T-helper 2 cell treated with Interferon-gamma antibody and Interleukin-4, amounts not matched to agents 100 ng/mL and 5 ng/mL, for 36 hours (primary cell): ENCODE data around the gene ISY1. TPM values are rescaled to one million over a fixed set of nuclear protein-coding genes. Genes with fewer than 3 reads are reported as not detected.
"Not testable (repeated sequence)": the region's sequence is repeated elsewhere in the genome, so short reads cannot be mapped to it uniquely, and the experiment has no call there.

ENCODE experiments used
- intact Hi-C: fragments of 100-400 bp; cut with micrococcal nuclease; formaldehyde crosslinking; loops from one replicate; pipeline ENCODE4 v1.15.1; 2023
- total RNA-seq: library from RNA; stranded (reverse); gene quantifications from 2 replicates; pipeline ENCODE4 v1.2.3, GENCODE V29; 2022

The ISY1 gene
- total RNA-seq, 1 donor from 2014 or later, result 66.5 TPM

GRCh38 chr3:129173206-129173605 is 12.3 kb upstream of the ISY1 start:
- intact Hi-C loops, result no loop called here

- intact Hi-C loops, result no loop called here
Measured at GRCh38 chr3:129166579-129167332, 5.9 kb upstream of the ISY1 start.

- intact Hi-C loops, result not testable (repeated sequence)
Measured at GRCh38 chr3:129165594-129165993, 4.7 kb upstream of the ISY1 start.

GRCh38 chr3:129164500-129164899 is 3.6 kb upstream of the ISY1 start:
- intact Hi-C loops, result no loop called here

GRCh38 chr3:129162729-129163579 is 2.1 kb upstream of the ISY1 start:
- intact Hi-C loops, result loop anchor here (1.0 kb wide), 1 partner anchor 193 kb away; no protein-coding TSS in a partner anchor

GRCh38 chr3:129161860-129162271 is 1.0 kb upstream of the ISY1 start:
- intact Hi-C loops, result loop anchor here (1.0 kb wide), 7 partner anchors 22 to 278 kb away; partner anchors contain the start of genes COPG1 and IFT122

- intact Hi-C loops, result no loop called here
Measured at GRCh38 chr3:129144786-129145185, 16.1 kb downstream of the ISY1 start.

- intact Hi-C loops, result not testable (repeated sequence)
Measured at GRCh38 chr3:129141011-129141410, 19.9 kb downstream of the ISY1 start.

- intact Hi-C loops, result no loop called here
Measured at GRCh38 chr3:129139911-129140310, 21.0 kb downstream of the ISY1 start.

- intact Hi-C loops, result not testable (repeated sequence)
Measured at GRCh38 chr3:129136275-129136674, 24.6 kb downstream of the ISY1 start.

- intact Hi-C loops, result no loop called here
Measured at GRCh38 chr3:129132097-129132866, 28.6 kb downstream of the ISY1 start.

- intact Hi-C loops, result no loop called here
Measured at GRCh38 chr3:129131465-129132088, 29.3 kb downstream of the ISY1 start.

GRCh38 chr3:129130291-129130813 is 30.5 kb downstream of the ISY1 start:
- intact Hi-C loops, result no loop called here

GRCh38 chr3:129128357-129129155 is 32.3 kb downstream of the ISY1 start:
- intact Hi-C loops, result no loop called here

- intact Hi-C loops, result no loop called here
Measured at GRCh38 chr3:129126726-129127280, 34.1 kb downstream of the ISY1 start.

GRCh38 chr3:129123314-129124060 is 37.4 kb downstream of the ISY1 start:
- intact Hi-C loops, result loop anchor here (5.0 kb wide), 1 partner anchor 989 kb away; no protein-coding TSS in a partner anchor

- intact Hi-C loops, result loop anchor here (5.0 kb wide), 1 partner anchor 990 kb away; no protein-coding TSS in a partner anchor
Measured at GRCh38 chr3:129122412-129123011, 38.4 kb downstream of the ISY1 start.

GRCh38 chr3:129121792-129122411 is 39.0 kb downstream of the ISY1 start, which contains the start of gene RAB43:
Gene RAB43 (minus strand): TSS chr3:129121804. CDS start chr3:129121489, 315 bp downstream.
- intact Hi-C loops, result loop anchor here (2.0 to 5.0 kb wide), 3 partner anchors 127 to 990 kb away; partner anchors contain the start of genes COPG1 and IFT122
